Endodermal cell (in vitro differentiated cells): ENCODE data around the gene TARS1. TPM values are rescaled to one million over a fixed set of nuclear protein-coding genes. Genes with fewer than 3 reads are reported as not detected.
A peak's percentile ranks its signal among the peaks of the same experiment; 100 is the strongest.

ENCODE experiments used
- DNase-seq: peaks from one replicate; pipeline ENCODE4 v3.0.0-alpha.2; 2017
- H3K27ac ChIP-seq: 2 replicates; pipeline ENCODE4 v1.5.1; 2013; ENCODE audit warnings: mild to moderate bottlenecking, low read depth, low read length, moderate library complexity
- H3K27me3 ChIP-seq: 2 replicates; pipeline ENCODE4 v1.6.1; 2013; ENCODE audit warnings: mild to moderate bottlenecking, low read length, moderate library complexity; ENCODE audit not compliant: insufficient read depth, control insufficient read depth, poor library complexity, severe bottlenecking
- H3K36me3 ChIP-seq: 2 replicates; pipeline ENCODE4 v1.7.0; 2013; ENCODE audit warnings: mild to moderate bottlenecking, low read length, moderate library complexity; ENCODE audit not compliant: control insufficient read depth, insufficient read depth
- H3K4me1 ChIP-seq: one replicate; pipeline ENCODE4 v1.7.0; 2013; ENCODE audit warnings: low read length; ENCODE audit not compliant: control insufficient read depth, insufficient read depth
- H3K4me3 ChIP-seq: 2 replicates; pipeline ENCODE4 v1.5.1; 2013; ENCODE audit warnings: mild to moderate bottlenecking, low read length, moderate library complexity
- H3K9ac ChIP-seq: 2 replicates; pipeline ENCODE4 v1.6.1; 2013; ENCODE audit warnings: mild to moderate bottlenecking, low read length, moderate library complexity; ENCODE audit not compliant: poor library complexity, severe bottlenecking; ENCODE audit errors: extremely low read depth
- H3K9me3 ChIP-seq: 2 replicates; pipeline ENCODE4 v1.6.1; 2013; ENCODE audit warnings: mild to moderate bottlenecking, low read length, moderate library complexity; ENCODE audit not compliant: control insufficient read depth
- H3K27ac Mint-ChIP-seq: 2 replicates; pipeline ENCODE4 v1.8.0; 2020; ENCODE audit warnings: mixed read lengths
- H3K27me3 Mint-ChIP-seq: 2 replicates; pipeline ENCODE4 v1.8.0; 2021; ENCODE audit warnings: mild to moderate bottlenecking, mixed read lengths; ENCODE audit not compliant: insufficient read depth
- H3K36me3 Mint-ChIP-seq: 2 replicates; pipeline ENCODE4 v1.8.0; 2020; ENCODE audit warnings: low read depth, mixed read lengths
- H3K4me1 Mint-ChIP-seq: 2 replicates; pipeline ENCODE4 v1.8.0; 2020; ENCODE audit warnings: mixed read lengths
- H3K4me3 Mint-ChIP-seq: 2 replicates; pipeline ENCODE4 v1.8.0; 2020; ENCODE audit warnings: mild to moderate bottlenecking, moderate library complexity, mixed read lengths
- H3K9me3 Mint-ChIP-seq: 2 replicates; pipeline ENCODE4 v1.8.0; 2020; ENCODE audit warnings: mild to moderate bottlenecking, mixed read lengths
- CTCF ChIP-seq: fragments of 200-600 bp; sonication (generic); conservative IDR thresholded peaks from 2 replicates; pipeline ENCODE4 v1.5.0; 2021; ENCODE audit warnings: antibody characterized with exemption, mild to moderate bottlenecking
- WGBS, 2 experiments: methylation state at CpG; one replicate each; pipeline versions ENCODE4 v1.1.5 to v1.1.7; 2013; ENCODE audit warnings: missing lambda C conversion rate in 2 of 2, mixed read lengths in 1 of 2; ENCODE audit not compliant: insufficient coverage in 1 of 2, insufficient read length in 1 of 2; 5-methylcytosine and 5-hydroxymethylcytosine counted together
- total RNA-seq, 2 donors: library from RNA; stranded (reverse); fragmentation: NEBNext Ultra II Directional in 1 of 2; extraction: Animal tissue kit (Norgen Biotek cat#: 25700) in 1 of 2; gene quantifications; 2 replicates in 1 of 2; 3 replicates in 1 of 2; pipeline ENCODE4 v1.2.1, GENCODE V29; 2021

TARS1 gene
- total RNA-seq, 2 donors from 2014 or later: 143 to 179 TPM

- peak overlapping the region; percentile 69 for H3K27ac Mint-ChIP-seq
- no peak overlapping the region for H3K27ac ChIP-seq
Measured at GRCh38 chr5:33448118-33448517, 7.4 kb downstream of the TARS1 start.

GRCh38 chr5:33457126-33457525 lies 16.4 kb downstream of the TARS1 start:
- DNase-seq: no peak
- WGBS, 2 experiments: 93 to 95% methylated on average over 2 of the region's 2 CpGs

More at GRCh38 chr5:33448118-33448517, 7.4 kb downstream of the TARS1 start:
- H3K4me3 Mint-ChIP-seq: no peak overlapping the region
- Histone ChIP-seq H3K4me3 (no peak overlapping the region), H3K9ac (no peak overlapping the region), H3K9me3 (peaks cover 9% of the 10 kb centered on the region), H3K27me3 (no peaks in the 10 kb centered on the region), H3K4me1 (no peaks in the 10 kb centered on the region), H3K36me3 (peaks cover 87% of the 10 kb centered on the region)
- no peak for DNase-seq
- WGBS, 2 experiments: 78% methylated on average over 3 of the region's 3 CpGs; no CpG with 5 or more reads in 1 of the 2 experiments
- H3K9me3 Mint-ChIP-seq: no peaks in the 10 kb centered on the region
- peaks cover 74% of the 10 kb centered on the region for H3K36me3 Mint-ChIP-seq
- peaks cover 11% of the 10 kb centered on the region for H3K4me1 Mint-ChIP-seq
- H3K27me3 Mint-ChIP-seq: no peaks in the 10 kb centered on the region
- TF ChIP-seq CTCF: no peak

GRCh38 chr5:33457817-33458216 lies 17.1 kb downstream of the TARS1 start:
- Mint-ChIP-seq H3K9me3 (no peaks in the 10 kb centered on the region), H3K4me1 (no peaks in the 10 kb centered on the region), H3K27me3 (no peaks in the 10 kb centered on the region), H3K4me3 (no peak overlapping the region), H3K36me3 (peaks cover 87% of the 10 kb centered on the region), H3K27ac (no peak overlapping the region)
- Histone ChIP-seq H3K9me3 (no peaks in the 10 kb centered on the region), H3K27ac (no peak overlapping the region), H3K4me3 (no peak overlapping the region), H3K4me1 (no peaks in the 10 kb centered on the region), H3K36me3 (peaks cover 99% of the 10 kb centered on the region), H3K27me3 (no peaks in the 10 kb centered on the region), H3K9ac (no peak overlapping the region)
- no peak for TF ChIP-seq CTCF
- DNase-seq: no peak
- WGBS, 2 experiments: no CpG with 5 or more reads among the region's 1 CpG

More at GRCh38 chr5:33457126-33457525, 16.4 kb downstream of the TARS1 start:
- Mint-ChIP-seq H3K27ac (no peak overlapping the region), H3K27me3 (no peaks in the 10 kb centered on the region), H3K9me3 (no peaks in the 10 kb centered on the region), H3K4me3 (no peak overlapping the region), H3K36me3 (peaks cover 86% of the 10 kb centered on the region), H3K4me1 (no peaks in the 10 kb centered on the region)
- Histone ChIP-seq H3K36me3 (peaks cover 99% of the 10 kb centered on the region), H3K9ac (no peak overlapping the region), H3K4me1 (no peaks in the 10 kb centered on the region), H3K27ac (no peak overlapping the region), H3K4me3 (no peak overlapping the region), H3K9me3 (no peaks in the 10 kb centered on the region), H3K27me3 (no peaks in the 10 kb centered on the region)
- no peak for TF ChIP-seq CTCF
